ENCODE data around the gene ZNF536.

- TF ChIP-seq, protein P1, sequence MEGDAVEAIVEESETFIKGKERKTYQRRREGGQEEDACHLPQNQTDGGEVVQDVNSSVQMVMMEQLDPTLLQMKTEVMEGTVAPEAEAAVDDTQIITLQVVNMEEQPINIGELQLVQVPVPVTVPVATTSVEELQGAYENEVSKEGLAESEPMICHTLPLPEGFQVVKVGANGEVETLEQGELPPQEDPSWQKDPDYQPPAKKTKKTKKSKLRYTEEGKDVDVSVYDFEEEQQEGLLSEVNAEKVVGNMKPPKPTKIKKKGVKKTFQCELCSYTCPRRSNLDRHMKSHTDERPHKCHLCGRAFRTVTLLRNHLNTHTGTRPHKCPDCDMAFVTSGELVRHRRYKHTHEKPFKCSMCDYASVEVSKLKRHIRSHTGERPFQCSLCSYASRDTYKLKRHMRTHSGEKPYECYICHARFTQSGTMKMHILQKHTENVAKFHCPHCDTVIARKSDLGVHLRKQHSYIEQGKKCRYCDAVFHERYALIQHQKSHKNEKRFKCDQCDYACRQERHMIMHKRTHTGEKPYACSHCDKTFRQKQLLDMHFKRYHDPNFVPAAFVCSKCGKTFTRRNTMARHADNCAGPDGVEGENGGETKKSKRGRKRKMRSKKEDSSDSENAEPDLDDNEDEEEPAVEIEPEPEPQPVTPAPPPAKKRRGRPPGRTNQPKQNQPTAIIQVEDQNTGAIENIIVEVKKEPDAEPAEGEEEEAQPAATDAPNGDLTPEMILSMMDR (IDR thresholded peaks at IDR 0.05; ENCODE audit: low read length), result no peak
- TF ChIP-seq EZH2phosphoT487 (IDR thresholded peaks at IDR 0.05; ENCODE audit: low read length) (no peak), EZH2 (optimal IDR thresholded peaks at IDR 0.05; ENCODE audit: low read depth, low read length) (no peak)
These were observed 83.7 kb downstream of the ZNF536 start for GRCh38 chr19:30455881-30456280.
